GM12872 (cell line): Measurements from ENCODE around the gene IL6R.

Experiments
- CTCF ChIP-seq: IDR thresholded peaks from 3 replicates; pipeline ENCODE4 v1.5.1; 2011; ENCODE audit warnings: low read depth, mild to moderate bottlenecking, low read length, moderate library complexity; ENCODE audit not compliant: insufficient read depth

The IL6R gene

GRCh38 chr1:154418923-154419619 is 13.9 kb downstream of the IL6R start:
- no peak for TF ChIP-seq CTCF

- no peak for TF ChIP-seq CTCF
These were observed 14.8 kb downstream of the IL6R start for GRCh38 chr1:154419620-154420571.

- TF ChIP-seq CTCF: no peak
These were observed 16.1 kb downstream of the IL6R start for GRCh38 chr1:154420961-154421924.

- no peak for TF ChIP-seq CTCF
These were observed 17.4 kb downstream of the IL6R start for GRCh38 chr1:154422521-154422920.

- no peak for TF ChIP-seq CTCF
These were observed 18.3 kb downstream of the IL6R start for GRCh38 chr1:154423304-154423987.

GRCh38 chr1:154423988-154424326 is 18.8 kb downstream of the IL6R start:
- TF ChIP-seq CTCF: no peak
